A673 (cell line): ENCODE results near the gene TRPC6.

ENCODE experiments used
- CTCF ChIP-seq: fragments of 300-800, 200-600 bp; sonication (generic); conservative IDR thresholded peaks from 2 replicates; pipeline ENCODE4 v1.5.1; 2017; ENCODE audit warnings: low read depth, mild to moderate bottlenecking, antibody characterized with exemption, low read length, moderate library complexity, mixed read lengths
- EZH2 ChIP-seq: fragments of 200-600 bp; sonication (generic); IDR thresholded peaks from 2 replicates; pipeline ENCODE4 v1.6.1; 2017; ENCODE audit warnings: borderline replicate concordance, low read depth, mild to moderate bottlenecking, mixed read lengths, antibody characterized with exemption, low read length; ENCODE audit not compliant: poor library complexity, severe bottlenecking

GRCh38 chr11:101600924-101601323 is 17.1 kb upstream of the TRPC6 start:
- TF ChIP-seq CTCF: no peak
- TF ChIP-seq EZH2: no peak
